Measurements from ENCODE around the gene POU2F3.
A peak's percentile ranks its signal among the peaks of the same experiment; 100 is the strongest.

Gene POU2F3

DNA sequence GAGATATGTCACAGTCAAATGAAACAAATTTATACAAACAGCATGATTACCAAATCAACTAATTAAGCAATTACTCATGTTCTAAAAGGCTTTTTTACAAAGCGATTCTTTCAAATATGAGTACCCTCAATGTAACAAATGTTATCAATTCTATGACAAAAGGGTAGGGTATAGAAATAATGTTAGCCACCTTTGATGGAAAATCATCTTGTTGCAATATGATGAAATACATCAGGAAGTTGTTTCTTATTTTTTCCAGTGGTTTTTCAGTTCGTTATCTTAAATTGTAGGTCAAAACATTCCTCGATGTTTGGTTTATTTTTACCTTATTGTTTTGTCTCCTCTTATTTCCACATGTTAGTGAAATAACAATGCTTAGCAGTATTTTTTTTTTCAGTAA is 102.7 kb downstream of the POU2F3 start:
- no peak overlapping the region for H3K27ac ChIP-seq (ENCODE audit: extremely low read depth, low read depth, low read length)
- POLR2A ChIA-PET, result no interaction called here
- CTCF ChIA-PET, result interaction anchor here (1.1 kb wide), 1 partner anchor 43 kb away, joined by 3 read pairs; no protein-coding TSS in a partner anchor

DNA sequence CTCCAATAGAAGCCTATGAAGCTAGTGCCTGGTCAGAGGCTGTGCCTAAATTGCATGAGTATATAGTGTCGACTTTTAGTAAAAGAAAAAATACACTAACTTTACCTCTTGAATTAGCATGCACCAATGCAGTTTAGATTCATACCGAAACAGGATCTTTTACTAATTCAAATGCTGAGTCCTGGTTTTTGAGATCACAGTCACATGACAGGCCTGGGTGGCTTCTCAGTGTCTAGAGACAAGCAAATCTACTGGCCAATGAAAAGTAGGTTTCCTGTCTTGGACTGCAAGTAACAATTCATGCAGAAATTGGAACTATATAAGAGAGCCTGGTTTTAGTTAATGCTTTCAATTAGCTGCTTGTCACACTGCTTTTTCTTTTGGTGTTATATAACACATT is 103.5 kb downstream of the POU2F3 start:
- H3K36me3 ChIP-seq (ENCODE audit: control insufficient read depth in 2 of 2, insufficient read depth in 1 of 2, low read length in 2 of 2), result no peaks in the 10 kb centered on the region
- no peaks in the 10 kb centered on the region for H3K9me3 ChIP-seq (ENCODE audit: control insufficient read depth, insufficient read depth, low read depth, low read length)
- TF ChIP-seq YY2 (tag by site-specific recombination; IDR thresholded peaks at IDR 0.05), result no peak
- no peak for TF ChIP-seq BCL11A (tag by site-specific recombination; IDR thresholded peaks at IDR 0.05; ENCODE audit: low read depth)
- TF ChIP-seq, protein P1, sequence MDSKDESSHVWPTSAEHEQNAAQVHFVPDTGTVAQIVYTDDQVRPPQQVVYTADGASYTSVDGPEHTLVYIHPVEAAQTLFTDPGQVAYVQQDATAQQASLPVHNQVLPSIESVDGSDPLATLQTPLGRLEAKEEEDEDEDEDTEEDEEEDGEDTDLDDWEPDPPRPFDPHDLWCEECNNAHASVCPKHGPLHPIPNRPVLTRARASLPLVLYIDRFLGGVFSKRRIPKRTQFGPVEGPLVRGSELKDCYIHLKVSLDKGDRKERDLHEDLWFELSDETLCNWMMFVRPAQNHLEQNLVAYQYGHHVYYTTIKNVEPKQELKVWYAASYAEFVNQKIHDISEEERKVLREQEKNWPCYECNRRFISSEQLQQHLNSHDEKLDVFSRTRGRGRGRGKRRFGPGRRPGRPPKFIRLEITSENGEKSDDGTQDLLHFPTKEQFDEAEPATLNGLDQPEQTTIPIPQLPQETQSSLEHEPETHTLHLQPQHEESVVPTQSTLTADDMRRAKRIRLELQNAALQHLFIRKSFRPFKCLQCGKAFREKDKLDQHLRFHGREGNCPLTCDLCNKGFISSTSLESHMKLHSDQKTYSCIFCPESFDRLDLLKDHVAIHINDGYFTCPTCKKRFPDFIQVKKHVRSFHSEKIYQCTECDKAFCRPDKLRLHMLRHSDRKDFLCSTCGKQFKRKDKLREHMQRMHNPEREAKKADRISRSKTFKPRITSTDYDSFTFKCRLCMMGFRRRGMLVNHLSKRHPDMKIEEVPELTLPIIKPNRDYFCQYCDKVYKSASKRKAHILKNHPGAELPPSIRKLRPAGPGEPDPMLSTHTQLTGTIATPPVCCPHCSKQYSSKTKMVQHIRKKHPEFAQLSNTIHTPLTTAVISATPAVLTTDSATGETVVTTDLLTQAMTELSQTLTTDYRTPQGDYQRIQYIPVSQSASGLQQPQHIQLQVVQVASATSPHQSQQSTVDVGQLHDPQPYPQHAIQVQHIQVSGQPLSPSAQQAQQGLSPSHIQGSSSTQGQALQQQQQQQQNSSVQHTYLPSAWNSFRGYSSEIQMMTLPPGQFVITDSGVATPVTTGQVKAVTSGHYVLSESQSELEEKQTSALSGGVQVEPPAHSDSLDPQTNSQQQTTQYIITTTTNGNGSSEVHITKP (tag by site-specific recombination; IDR thresholded peaks at IDR 0.05), result no peak
- no peak overlapping the region for H3K4me3 ChIP-seq (ENCODE audit: low read depth, low read length)
- CTCF ChIA-PET, result no interaction called here
- POLR2A ChIA-PET, result no interaction called here
- H3K27ac ChIP-seq (ENCODE audit: extremely low read depth, low read depth, low read length), result no peak overlapping the region
- H3K4me1 ChIP-seq (ENCODE audit: control insufficient read depth, insufficient read depth, low read length), result peaks cover 6% of the 10 kb centered on the region; the same call in 1 of the 2 replicates

More for the DNA sequence above, 102.7 kb downstream of the POU2F3 start:
- TF ChIP-seq ZNF792 (tag by site-specific recombination; IDR thresholded peaks at IDR 0.05), result no peak
- Histone ChIP-seq H3K4me1 (ENCODE audit: control insufficient read depth, insufficient read depth, low read length) (peaks cover 4% of the 10 kb centered on the region; the same call in 1 of the 2 replicates), H3K4me3 (ENCODE audit: low read depth, low read length) (no peak overlapping the region), H3K36me3 (ENCODE audit: control insufficient read depth in 2 of 2, insufficient read depth in 1 of 2, low read length in 2 of 2) (no peaks in the 10 kb centered on the region), H3K9me3 (ENCODE audit: control insufficient read depth, insufficient read depth, low read depth, low read length) (no peaks in the 10 kb centered on the region)

DNA sequence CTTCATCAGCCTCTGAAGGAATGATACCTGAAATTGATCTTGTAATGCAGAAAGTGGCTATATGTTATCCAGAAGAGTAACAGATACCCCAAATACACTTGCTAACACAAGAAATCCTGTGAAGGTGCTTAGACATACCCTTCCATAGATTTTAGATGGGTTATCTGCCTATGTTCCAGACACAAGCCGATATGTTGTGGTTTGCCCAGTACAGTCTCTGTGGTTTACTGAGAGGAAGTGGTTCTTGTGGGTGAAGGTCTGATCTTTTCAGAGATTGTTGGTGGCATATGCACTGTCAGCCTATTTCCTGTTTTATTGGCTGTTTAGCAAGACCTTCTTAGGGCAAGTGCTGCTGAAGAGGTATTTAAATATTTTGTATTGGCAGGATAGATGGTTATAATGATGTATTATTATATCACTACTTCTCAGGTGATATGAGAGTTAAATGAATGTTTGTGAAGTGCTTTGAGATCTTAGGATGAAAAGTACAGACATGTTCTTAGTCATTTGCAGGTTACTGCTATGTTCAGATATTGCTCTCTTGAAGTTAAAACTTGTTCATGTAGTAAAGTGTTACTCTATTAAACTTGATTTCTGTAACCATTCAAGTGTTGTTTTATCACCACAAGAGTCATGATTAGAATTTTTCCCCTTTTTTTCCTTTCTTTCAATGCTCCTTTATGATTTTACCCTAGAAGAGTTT is 104.5 kb downstream of the POU2F3 start:
- POLR2A ChIA-PET, result no interaction called here
- Histone ChIP-seq H3K36me3 (ENCODE audit: control insufficient read depth in 2 of 2, insufficient read depth in 1 of 2, low read length in 2 of 2) (no peaks in the 10 kb centered on the region), H3K27ac (ENCODE audit: extremely low read depth, low read depth, low read length) (no peak overlapping the region), H3K9me3 (ENCODE audit: control insufficient read depth, insufficient read depth, low read depth, low read length) (no peaks in the 10 kb centered on the region), H3K4me3 (ENCODE audit: low read depth, low read length) (no peak overlapping the region), H3K4me1 (ENCODE audit: control insufficient read depth, insufficient read depth, low read length) (peaks cover 6% of the 10 kb centered on the region)
- CTCF ChIA-PET, result interaction anchor here (1.6 kb wide), 1 partner anchor 10 kb away, joined by 5 read pairs; no protein-coding TSS in a partner anchor
- TF ChIP-seq, protein P2, sequence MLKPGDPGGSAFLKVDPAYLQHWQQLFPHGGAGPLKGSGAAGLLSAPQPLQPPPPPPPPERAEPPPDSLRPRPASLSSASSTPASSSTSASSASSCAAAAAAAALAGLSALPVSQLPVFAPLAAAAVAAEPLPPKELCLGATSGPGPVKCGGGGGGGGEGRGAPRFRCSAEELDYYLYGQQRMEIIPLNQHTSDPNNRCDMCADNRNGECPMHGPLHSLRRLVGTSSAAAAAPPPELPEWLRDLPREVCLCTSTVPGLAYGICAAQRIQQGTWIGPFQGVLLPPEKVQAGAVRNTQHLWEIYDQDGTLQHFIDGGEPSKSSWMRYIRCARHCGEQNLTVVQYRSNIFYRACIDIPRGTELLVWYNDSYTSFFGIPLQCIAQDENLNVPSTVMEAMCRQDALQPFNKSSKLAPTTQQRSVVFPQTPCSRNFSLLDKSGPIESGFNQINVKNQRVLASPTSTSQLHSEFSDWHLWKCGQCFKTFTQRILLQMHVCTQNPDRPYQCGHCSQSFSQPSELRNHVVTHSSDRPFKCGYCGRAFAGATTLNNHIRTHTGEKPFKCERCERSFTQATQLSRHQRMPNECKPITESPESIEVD (tag by site-specific recombination; IDR thresholded peaks at IDR 0.05), result peak; percentile 46; the same call in 1 of the 2 replicates
- TF ChIP-seq OVOL3 (tag by site-specific recombination; IDR thresholded peaks at IDR 0.05) (no peak), FEZF1 (tag by site-specific recombination; IDR thresholded peaks at IDR 0.05) (0 out of 2 replicates have a peak, but pooled peaks have one; percentile 15), ZBTB17 (tag by site-specific recombination; IDR thresholded peaks at IDR 0.05) (peak; percentile 30; the same call in 1 of the 2 replicates), SP7 (tag by site-specific recombination; IDR thresholded peaks at IDR 0.05) (0 out of 2 replicates have a peak, but pooled peaks have one; percentile 22), ZNF600 (tag by site-specific recombination; IDR thresholded peaks at IDR 0.05) (0 out of 2 replicates have a peak, but pooled peaks have one; percentile 11), ZNF621 (tag by site-specific recombination; IDR thresholded peaks at IDR 0.05) (no peak)

DNA sequence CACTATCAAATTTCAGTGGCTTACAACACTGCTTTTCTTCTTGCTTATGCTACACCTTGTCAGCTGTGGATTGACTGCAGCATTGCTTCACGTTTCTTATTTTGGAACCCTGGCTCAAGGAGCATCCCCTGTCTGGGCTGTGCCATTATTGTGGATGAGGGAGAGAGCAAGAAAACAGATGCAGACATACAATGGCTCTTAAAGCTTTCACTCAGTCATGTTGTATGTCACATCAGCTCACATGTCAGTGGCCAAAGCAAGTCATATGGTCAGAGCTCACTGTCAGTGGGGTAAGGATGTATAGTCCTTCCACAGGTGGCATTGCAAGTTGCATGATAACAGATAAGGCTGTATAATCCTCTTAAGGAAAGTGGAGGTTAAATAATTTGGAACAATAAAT is 106.3 kb downstream of the POU2F3 start:
- CTCF ChIA-PET, result interaction anchor here (0.6 to 1.6 kb wide), 2 partner anchors 11 to 12 kb away, joined by 3 to 5 read pairs; no protein-coding TSS in a partner anchor
- POLR2A ChIA-PET, result interaction anchor here (1.0 to 1.2 kb wide), 2 partner anchors 10 to 11 kb away, joined by 4 to 5 read pairs; partner anchors contain the start of gene ARHGEF12
- Histone ChIP-seq H3K27ac (ENCODE audit: extremely low read depth, low read depth, low read length) (no peak overlapping the region), H3K4me1 (ENCODE audit: control insufficient read depth, insufficient read depth, low read length) (peaks cover 6% of the 10 kb centered on the region), H3K36me3 (ENCODE audit: control insufficient read depth in 2 of 2, insufficient read depth in 1 of 2, low read length in 2 of 2) (no peaks in the 10 kb centered on the region), H3K9me3 (ENCODE audit: control insufficient read depth, insufficient read depth, low read depth, low read length) (no peaks in the 10 kb centered on the region), H3K4me3 (ENCODE audit: low read depth, low read length) (no peak overlapping the region)
- TF ChIP-seq ZNF549 (tag by site-specific recombination; IDR thresholded peaks at IDR 0.05) (no peak), ZNF24 (tag by site-specific recombination; IDR thresholded peaks at IDR 0.05) (no peak), ZNF529 (tag by site-specific recombination; IDR thresholded peaks at IDR 0.05; ENCODE audit: insufficient replicate concordance) (no peak), ZNF354C (tag by site-specific recombination; IDR thresholded peaks at IDR 0.05; ENCODE audit: borderline replicate concordance, low read depth) (no peak), MZF1 (tag by site-specific recombination; IDR thresholded peaks at IDR 0.05; ENCODE audit: borderline replicate concordance) (no peak)
- TF ChIP-seq, protein P3, sequence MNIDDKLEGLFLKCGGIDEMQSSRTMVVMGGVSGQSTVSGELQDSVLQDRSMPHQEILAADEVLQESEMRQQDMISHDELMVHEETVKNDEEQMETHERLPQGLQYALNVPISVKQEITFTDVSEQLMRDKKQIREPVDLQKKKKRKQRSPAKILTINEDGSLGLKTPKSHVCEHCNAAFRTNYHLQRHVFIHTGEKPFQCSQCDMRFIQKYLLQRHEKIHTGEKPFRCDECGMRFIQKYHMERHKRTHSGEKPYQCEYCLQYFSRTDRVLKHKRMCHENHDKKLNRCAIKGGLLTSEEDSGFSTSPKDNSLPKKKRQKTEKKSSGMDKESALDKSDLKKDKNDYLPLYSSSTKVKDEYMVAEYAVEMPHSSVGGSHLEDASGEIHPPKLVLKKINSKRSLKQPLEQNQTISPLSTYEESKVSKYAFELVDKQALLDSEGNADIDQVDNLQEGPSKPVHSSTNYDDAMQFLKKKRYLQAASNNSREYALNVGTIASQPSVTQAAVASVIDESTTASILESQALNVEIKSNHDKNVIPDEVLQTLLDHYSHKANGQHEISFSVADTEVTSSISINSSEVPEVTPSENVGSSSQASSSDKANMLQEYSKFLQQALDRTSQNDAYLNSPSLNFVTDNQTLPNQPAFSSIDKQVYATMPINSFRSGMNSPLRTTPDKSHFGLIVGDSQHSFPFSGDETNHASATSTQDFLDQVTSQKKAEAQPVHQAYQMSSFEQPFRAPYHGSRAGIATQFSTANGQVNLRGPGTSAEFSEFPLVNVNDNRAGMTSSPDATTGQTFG (tag by site-specific recombination; IDR thresholded peaks at IDR 0.05; ENCODE audit: borderline replicate concordance), result no peak
